GM21447 (cell line): Measurements from ENCODE around the gene TRAPPC2.
"Not testable (repeated sequence)": the region's sequence is repeated elsewhere in the genome, so short reads cannot be mapped to it uniquely, and the experiment has no call there.

Experiments used
- ATAC-seq: cut with Tn5 transposase; IDR thresholded peaks from one replicate; pipeline ENCODE4 v1.9.1; 2021; ENCODE audit not compliant: unreplicated experiment

TRAPPC2 gene

DNA sequence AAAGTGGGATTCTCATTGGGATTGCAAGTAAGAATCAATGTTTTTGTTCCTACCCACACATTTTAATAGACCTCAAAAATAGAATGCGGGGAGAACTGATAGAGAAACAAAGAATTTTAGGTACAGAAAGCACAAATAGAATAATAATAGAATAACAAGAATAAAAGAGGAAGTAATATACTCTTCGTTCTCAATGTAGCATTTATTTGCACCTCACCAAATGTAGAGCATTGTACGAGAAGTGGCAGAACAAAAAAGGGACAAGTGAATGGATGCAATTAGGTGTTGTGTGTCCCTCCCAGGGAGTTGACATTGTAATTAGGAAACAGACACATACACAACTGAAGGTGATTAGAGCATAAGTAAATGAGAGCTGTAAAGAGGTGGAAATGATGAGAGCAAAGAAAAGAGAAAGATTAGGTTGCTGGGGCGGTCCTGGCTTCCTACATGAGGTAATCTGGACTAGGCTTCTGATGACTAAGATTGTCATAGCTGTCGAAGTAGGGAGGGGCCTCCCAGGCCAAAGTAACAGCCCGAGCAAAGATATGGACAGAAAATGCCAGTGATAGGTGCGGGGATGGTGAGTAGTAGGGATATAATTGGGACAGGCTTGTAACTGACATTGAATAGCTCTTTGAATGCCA, 35.1 kb downstream of the TRAPPC2 start:
- ATAC-seq, result no peak

DNA sequence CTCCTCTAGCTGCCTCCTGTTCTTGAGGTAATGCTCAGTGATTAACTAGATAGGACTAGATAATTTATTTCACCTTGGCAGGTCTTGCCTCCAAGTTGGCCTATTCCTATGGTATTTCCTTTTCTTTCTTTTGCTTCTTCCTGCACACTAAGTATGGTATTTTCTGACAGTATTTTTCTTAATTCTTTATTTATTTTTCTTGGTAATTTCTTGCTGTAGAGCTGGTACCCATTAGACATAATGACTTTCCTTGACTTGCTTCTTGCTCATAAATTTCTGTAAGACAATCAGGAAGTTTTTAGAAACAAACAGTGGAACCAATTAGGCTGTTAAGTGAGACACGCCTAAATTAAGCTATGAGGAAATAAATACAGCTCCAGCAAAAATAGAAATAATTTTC, 36.0 kb downstream of the TRAPPC2 start:
- no peak for ATAC-seq

DNA sequence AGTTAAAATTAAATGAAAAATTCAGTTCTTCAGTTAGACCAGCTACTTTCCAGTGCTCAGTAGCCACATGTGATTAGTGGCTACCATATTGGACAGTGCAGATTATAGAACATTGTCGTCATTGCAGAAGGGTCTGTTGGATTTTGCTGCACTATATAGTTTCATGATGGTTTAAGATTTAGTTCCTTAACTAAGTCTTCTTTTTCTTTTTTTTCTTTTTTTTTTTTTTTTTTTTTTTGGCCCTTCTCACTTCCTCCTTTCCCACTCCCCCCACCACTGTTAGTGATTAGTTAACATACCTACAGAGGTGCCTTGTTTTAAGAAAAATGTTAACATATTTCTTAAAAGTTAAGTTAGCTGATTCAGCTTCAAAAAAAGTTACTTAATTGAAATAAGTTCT, 36.4 kb downstream of the TRAPPC2 start:
- ATAC-seq, result no peak

DNA sequence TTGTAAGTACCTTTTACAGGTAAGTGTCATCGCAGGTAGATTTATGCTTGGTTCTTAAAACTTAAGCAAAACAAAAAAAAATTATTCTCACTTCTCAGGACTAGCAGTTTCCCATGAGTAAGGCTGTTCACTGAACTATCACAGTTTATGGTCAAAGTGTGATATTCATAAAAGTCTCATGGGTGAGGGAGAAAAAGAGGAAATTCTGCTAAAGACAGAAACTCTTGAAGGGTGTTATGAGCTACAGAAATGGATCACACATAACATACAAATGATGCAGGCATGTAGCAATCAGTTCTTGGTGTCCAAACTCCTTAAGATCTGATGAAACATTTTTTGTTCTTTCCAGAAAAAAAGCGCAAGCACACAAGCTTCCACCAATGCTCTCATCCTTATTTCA, 37.0 kb downstream of the TRAPPC2 start:
- ATAC-seq, result peak; percentile 67

DNA sequence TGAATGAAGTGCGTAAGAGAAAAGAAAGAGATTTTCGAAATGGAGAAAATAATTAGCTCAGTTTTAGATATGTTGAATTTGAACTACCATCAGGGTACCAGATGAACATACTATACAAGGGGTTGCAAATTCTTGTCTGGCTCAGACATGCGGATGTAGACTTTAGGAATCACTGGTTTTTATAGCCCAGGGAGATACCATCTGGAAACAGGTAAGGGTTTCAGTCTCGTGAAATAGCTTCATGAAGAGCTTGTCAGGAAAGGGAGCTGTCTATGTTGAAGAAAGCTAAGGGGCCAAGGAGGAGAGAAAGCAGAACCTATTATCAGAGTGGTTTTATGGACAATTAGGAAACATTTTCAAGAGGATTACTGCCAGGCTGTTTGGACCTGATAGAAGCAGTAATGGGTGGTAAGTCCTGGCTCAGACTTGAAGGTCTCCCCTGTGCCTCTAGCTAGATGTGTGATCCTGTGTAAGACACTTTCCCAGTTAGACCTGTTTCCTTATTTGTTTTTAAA, 38.8 kb downstream of the TRAPPC2 start:
- ATAC-seq, result no peak

DNA sequence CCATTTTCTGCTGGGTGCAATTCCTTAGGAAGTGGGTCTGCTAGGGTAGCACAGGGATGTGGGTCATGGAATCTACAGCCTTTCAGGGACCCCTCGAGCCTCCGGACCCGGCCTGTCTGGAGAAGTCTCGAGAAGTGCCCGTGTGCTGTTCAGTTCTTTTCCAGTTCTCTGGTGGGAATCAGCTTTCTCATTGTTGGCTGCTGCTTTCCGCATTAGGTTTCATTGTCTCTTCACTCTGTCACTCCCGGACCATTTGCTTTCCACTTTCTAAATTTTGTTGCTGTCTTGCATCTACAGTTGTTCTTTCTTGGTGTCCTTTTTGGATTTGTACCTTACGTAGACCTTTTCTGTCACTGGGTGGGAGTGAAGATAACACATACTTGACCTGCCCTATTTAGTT, 39.4 kb downstream of the TRAPPC2 start:
- ATAC-seq, result no peak

DNA sequence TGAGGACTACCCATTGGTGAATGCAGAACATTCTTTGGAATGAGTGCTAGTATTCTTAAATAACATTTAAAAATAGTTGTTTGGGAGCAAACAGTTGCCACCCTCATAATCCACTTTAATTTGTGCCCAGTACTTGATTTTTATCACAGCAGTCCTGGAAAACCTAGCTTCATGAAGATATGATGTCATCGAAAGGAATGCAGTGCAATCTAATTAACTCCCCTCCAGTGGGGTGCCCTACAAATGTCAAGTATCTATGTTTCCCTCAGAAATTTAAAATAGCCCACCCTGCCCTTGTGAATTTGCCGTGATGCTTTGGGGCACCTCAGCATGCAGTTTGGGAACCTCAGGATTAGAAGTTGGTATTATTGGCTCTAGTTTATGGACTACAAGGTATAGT, 40.1 kb downstream of the TRAPPC2 start:
- no peak for ATAC-seq

DNA sequence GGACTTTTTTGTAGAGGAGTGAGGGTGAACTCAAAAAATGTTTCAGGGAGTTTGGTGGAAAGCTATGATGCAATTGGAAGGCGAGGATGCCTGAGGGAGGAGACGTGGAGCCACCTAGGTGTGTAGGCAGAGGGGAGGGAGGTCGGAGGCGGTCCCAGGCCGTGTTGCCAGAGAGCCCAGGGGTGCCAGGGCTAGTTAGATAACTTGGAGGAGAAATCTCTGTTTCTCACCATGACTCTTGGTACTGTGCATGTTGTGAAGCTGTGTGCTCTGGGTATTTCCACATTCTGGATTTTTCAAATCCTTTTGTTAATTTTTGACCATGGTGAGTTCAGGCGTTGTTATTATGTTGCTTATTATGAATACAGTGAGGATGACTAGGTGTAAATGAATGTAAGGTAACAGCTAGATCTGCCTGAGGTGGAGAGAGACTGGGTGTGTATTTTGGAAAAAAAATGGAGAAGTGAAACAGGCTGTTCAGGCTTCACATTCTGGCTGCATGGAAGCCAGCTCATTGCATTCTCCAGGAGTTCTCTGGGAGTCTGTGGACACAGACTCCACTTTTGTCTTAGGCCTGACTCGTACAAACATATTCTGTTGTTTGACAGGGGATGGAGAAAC, 41.0 kb downstream of the TRAPPC2 start:
- ATAC-seq, result no peak

DNA sequence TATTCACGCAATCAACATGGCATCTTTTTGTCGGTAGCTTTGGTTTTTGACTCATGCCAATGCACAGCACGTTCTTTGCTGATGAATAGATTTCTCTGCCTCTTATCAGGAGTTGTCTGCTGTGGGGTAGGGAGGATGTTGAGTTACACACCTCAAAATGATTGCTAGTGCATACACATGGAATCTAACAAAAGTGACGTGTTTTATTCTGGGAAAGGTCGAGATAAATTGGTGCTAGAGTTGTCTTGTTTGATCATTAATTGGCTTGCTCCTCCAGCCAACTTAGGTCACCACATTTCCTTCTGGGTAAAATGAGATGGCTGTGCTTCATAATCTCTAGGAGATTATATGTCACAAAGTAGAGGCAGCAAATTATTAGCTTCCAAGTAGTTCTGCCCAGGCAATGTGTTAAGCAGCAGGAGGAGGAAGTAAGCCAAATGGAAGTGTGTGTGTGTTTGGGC, 41.6 kb downstream of the TRAPPC2 start:
- no peak for ATAC-seq

DNA sequence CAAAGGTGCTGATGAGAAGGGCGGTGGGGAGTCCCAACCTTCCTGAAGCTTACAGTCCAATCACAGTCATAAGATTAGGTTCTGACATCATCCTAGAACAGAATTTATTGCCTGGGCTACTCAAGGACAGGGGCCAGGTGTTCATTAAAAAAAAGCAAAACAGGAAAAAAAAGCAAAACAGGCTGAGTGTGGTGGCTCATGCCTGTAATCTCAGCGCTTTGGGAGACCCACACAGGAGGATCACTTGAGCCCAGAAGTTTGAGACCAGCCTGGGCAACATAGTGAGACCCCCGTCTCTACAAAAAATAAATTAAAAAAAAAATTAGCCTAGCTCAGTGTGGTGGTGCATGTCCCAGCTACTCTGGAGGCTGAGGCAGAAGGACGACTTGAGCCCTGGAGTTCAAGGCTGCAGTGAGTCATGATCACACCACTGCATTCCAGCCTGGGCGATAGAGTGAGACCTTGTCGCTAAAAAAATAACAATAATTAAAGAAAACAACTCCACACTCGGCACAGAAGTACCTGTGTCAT, 42.5 kb downstream of the TRAPPC2 start:
- ATAC-seq, result no peak

DNA sequence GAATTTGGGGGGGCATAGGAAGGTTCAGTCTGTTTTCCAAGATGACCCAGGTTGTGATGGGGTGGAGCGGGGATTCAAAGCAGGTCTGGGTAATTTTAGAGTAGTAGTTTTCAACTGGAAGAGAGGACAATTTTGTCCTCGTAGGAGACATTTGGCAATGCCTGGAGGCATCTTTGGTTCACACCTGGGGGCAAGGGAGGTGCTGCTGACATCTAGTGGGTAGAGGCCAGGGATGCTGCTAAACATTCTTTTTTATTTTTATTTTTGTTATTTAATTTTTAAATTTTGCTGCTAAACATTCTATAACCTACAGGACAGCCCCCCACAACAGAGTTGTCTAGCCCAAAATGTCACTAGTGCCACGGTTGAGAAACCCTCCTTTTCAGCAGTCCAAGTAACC, 43.6 kb downstream of the TRAPPC2 start:
- no peak for ATAC-seq

DNA sequence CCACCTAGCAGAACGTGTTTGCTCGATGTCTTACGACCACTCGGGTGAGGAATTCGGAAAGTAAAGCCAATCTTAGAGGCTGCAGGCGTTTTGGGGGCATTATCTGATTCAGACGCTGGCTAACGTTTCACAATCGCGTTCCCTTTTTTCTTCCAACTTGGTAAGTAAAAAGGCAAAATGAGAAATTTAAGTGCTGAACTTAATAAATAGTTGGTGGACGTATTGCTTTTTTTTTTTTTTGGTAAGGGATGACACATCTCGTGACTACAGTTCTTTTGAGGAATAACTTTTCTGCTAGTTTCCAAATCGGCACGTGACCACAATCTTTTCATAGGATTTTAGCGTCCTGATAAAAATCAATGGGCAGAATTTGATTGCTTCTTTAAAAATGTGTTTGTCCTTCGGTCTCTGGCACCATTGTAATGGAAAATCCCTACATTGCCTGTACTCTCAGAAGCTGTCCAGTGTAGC, 44.6 kb downstream of the TRAPPC2 start:
- ATAC-seq, result no peak

DNA sequence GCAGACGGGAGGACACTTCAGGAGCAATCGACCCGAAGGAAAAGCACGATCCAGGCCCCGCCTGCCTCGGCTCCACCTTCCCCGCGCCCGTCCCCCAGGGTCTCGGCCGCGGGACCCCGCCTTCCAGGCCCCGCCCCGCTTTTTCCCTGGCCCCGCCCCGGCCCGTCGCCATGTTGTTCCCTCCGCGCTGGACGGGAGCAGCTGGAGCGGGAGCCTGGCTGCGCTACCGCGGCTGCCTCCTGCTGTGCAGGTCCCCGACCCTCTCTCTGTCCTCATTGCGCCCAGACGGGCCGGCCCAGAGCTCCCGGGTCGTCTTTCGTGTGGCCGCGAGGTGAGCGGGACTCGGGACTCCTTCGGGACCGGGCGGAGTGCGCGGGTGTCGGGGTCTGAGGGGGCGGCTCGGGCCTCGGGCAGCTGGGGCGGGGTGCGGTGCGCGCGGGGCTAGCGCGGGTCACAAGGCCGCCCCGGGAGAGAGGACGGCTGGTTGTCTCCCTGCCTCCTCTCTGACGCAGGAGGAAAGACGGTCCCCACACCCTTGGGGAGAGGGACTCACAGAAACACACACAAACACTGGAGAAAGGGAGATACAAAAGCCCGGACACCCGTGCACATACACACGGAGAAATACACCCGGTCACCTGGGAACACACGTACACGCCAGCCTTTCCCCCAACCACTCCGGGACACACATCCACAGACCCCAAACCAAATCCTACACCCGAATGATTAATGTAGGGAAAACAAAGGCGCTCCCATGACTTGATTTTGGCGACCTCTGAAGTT, 45.3 kb downstream of the TRAPPC2 start, which contains the start of gene RAB9A:
Gene RAB9A, plus strand, starts transcription at position 171 of the 783 bp plus-strand sequence. CDS start 19,619 bp downstream, outside the sequence.
- ATAC-seq, result peak; percentile 68

DNA sequence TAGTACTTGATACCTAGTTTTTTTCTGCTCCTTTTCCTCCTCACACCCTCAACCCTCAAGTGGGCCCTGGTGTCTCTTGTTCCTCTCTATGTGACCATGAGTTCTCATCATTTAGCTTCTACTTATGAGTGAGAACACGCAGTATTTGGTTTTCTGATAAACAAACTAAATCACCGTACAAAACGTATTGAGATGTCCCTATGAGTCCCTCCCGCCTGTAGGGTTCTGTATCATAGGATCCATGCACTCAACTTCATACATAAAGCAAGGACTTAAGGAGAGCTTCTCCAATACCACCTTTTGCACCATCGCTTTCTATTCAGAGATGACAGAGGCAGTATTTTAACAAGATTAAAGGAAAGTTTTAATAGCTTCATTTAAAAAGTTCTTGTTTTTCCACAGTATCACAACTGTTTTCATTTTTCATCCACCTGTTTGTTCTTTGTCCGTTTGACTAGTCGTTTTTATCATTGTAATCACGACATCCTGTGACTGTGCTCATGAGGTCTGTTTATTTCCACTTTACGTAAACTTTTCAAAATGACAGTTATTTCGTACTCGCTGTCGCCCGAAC, 45.9 kb downstream of the TRAPPC2 start:
- ATAC-seq, result no peak

DNA sequence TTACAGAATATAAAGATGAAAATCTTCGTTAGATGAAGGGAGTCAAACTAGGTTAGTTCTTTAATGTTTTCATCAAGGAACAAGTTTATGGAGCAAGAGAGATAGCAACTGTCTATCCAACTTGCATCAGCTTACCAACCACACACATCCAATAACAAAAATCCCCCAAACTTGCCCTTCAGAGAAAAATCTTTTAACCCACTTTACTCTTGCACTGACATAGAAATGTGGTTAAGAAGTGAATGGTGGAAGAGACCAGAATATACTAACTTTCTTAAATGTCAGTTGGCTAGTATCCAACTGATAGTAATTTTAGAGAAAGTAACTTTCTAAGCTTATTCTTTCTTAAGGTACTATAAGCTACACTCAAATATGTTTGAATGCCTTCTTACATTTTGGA, 47.2 kb downstream of the TRAPPC2 start:
- ATAC-seq, result no peak

DNA sequence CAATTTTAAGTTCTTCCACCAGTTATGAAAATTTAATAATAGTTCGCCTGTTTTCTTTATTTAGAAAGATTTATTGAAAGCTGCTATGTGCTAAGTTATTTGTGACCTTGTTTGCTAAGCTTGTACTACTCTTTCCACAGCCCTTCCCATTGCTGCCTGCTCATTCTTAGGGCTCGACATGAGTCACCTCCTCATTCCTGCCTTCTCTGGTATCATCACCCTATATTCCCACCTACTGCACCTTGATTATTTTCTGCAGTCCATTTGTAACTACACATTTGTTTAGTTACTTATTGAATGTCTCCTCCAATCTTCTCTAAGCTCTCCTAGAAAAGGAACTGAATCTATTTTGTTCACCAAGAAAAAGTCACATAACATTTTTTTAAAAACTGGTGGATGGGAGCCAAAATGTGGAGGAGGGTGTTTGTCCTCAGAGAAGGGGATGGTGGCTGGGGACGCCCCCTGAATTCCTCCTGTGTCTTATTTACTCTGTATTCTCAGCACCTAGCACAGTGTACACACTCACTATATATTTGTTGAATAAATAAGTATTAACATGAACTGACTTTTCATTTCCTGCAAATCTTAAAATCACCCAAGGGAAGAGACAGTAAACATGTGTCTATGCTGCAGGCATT, 49.2 kb downstream of the TRAPPC2 start:
- ATAC-seq, result no peak

DNA sequence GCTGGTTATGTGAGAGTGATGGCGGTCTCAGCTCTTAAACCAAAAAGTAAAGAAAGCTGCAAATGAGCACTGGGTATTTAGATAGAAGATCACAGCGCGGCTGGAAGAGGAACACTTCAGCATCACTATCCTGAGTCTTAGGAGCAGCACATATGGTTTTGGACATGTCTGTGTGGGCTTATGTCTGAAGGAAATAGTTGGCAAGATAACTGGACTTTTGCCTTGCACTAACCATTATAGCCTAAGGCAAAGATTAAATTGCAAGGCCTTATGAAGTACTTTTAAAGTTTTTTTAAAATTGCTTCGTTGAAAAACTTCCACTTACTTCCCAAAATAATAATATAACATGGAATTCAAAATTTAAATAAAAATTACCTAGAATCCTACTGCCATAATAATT, 50.1 kb downstream of the TRAPPC2 start:
- ATAC-seq, result no peak

DNA sequence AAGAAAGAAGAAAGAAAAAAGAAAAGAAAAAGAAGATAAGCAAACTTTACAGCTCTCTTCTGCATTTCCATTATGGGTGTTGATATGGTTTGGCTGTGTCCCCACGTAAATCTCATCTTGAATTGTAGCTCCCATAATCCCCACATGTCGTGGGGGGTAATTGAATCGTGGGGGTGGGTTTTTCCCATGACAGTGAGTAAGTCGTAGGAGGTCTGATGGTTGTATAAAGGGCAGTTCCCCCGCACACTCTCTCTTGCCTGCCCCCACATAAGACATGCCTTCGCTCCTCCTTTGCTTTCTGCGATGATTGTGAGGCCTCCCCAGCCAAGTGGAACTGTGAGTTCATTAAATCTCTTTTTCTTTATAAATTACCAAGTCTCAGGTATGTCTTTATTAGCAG, 52.8 kb downstream of the TRAPPC2 start:
- no peak for ATAC-seq

DNA sequence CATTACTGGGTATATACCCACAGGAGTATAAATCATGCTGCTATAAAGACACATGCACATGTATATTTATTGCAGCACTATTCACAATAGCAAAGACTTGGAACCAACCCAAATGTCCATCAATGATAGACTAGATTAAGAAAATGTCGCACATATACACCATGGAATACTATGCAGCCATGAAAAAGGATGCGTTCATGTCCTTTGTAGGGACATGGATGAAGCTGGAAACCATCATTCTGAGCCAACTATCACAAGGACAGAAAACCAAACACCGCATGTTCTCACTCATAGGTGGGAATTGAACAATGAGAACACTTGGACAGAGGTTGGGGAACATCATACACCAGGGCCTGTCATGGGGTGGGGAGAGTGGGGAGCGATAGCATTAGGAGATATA, 54.7 kb downstream of the TRAPPC2 start:
- not testable (repeated sequence) for ATAC-seq

DNA sequence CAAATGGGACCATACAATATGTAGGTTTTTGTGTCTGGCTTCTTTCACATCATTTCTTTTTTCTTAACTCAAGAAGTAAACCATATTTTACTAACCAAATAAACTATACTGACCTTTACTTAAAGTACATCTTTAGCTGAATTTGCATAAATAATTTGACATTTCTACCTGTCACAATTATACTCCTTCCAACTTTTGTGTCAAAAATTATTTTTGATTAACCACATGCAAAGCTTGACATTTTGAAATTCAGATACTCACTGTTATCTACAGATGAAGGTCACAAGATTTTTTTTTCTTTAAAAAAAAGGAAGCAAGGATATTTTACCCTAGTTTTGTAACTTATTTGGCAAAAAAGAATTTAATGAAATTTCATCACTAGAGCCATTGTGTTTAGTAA, 57.5 kb downstream of the TRAPPC2 start:
- ATAC-seq, result no peak

DNA sequence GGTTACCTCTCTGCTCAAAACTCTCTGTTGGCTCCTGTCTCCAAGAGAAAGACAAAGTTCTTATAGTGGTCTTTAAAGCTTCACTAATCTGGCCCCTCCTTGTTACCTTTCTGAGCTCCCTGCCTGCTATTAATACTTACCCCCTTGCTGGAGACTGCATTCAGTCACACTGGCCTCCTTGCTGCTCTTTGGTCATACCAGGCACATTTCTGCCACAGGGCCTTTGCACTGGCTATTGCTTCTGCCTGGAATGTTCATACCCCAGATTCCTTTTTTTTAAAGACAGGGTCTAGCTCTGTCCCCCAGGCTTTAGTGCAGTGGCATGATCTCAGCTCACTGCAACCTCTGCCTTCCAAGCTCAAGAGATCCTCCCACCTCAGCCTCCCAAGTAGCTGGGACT, 61.4 kb downstream of the TRAPPC2 start:
- ATAC-seq, result no peak
